Mucosa of stomach (tissue), 1 donor: ENCODE results near the gene RPS3A.
"Not testable (repeated sequence)": the region's sequence is repeated elsewhere in the genome, so short reads cannot be mapped to it uniquely, and the experiment has no call there.

Experiments
- H3K27me3 ChIP-seq: one replicate; pipeline ENCODE4 v1.7.0; 2013; ENCODE audit warnings: mild to moderate bottlenecking, low read length; ENCODE audit not compliant: control insufficient read depth, insufficient read depth
- H3K36me3 ChIP-seq: one replicate; pipeline ENCODE4 v1.7.0; 2013; ENCODE audit warnings: low read length; ENCODE audit not compliant: control insufficient read depth, insufficient read depth
- H3K4me1 ChIP-seq: one replicate; pipeline ENCODE4 v1.7.0; 2013; ENCODE audit warnings: mild to moderate bottlenecking, low read length; ENCODE audit not compliant: control insufficient read depth, insufficient read depth
- H3K4me3 ChIP-seq: one replicate; pipeline ENCODE4 v1.7.0; 2013; ENCODE audit warnings: low read length
- H3K9ac ChIP-seq: one replicate; pipeline ENCODE4 v1.7.0; 2013; ENCODE audit warnings: mild to moderate bottlenecking, low read length, moderate library complexity
- H3K9me3 ChIP-seq: one replicate; pipeline ENCODE4 v1.7.0; 2013; ENCODE audit warnings: mild to moderate bottlenecking, low read length, moderate library complexity; ENCODE audit not compliant: control insufficient read depth
- donor health status: Pancreatic carcinoma.

Gene RPS3A

GRCh38 chr4:151129796-151130195 lies 30.4 kb downstream of the RPS3A start:
- no peak overlapping the region for H3K9ac ChIP-seq
- H3K4me1 ChIP-seq = no peaks in the 10 kb centered on the region
- peaks cover 4% of the 10 kb centered on the region for H3K36me3 ChIP-seq
- no peak overlapping the region for H3K4me3 ChIP-seq
- H3K9me3 ChIP-seq = no peaks in the 10 kb centered on the region
- no peaks in the 10 kb centered on the region for H3K27me3 ChIP-seq

- no peaks in the 10 kb centered on the region for H3K9me3 ChIP-seq
- no peaks in the 10 kb centered on the region for H3K36me3 ChIP-seq
- H3K4me1 ChIP-seq = no peaks in the 10 kb centered on the region
- no peak overlapping the region for H3K4me3 ChIP-seq
- H3K9ac ChIP-seq = no peak overlapping the region
- no peaks in the 10 kb centered on the region for H3K27me3 ChIP-seq
Measured at GRCh38 chr4:151133311-151133710, 33.9 kb downstream of the RPS3A start.

- H3K4me1 ChIP-seq, H3K9me3 ChIP-seq, H3K36me3 ChIP-seq, H3K4me3 ChIP-seq, H3K27me3 ChIP-seq, H3K9ac ChIP-seq: not testable (repeated sequence)
Measured at GRCh38 chr4:151136048-151136447, 36.6 kb downstream of the RPS3A start.

GRCh38 chr4:151139814-151140213 lies 40.4 kb downstream of the RPS3A start:
- no peaks in the 10 kb centered on the region for H3K4me1 ChIP-seq
- no peaks in the 10 kb centered on the region for H3K36me3 ChIP-seq
- H3K9me3 ChIP-seq = no peaks in the 10 kb centered on the region
- no peak overlapping the region for H3K9ac ChIP-seq
- no peak overlapping the region for H3K4me3 ChIP-seq
- no peaks in the 10 kb centered on the region for H3K27me3 ChIP-seq

GRCh38 chr4:151142758-151143157 lies 43.3 kb downstream of the RPS3A start:
- H3K9ac ChIP-seq = no peak overlapping the region
- H3K36me3 ChIP-seq = no peaks in the 10 kb centered on the region
- no peaks in the 10 kb centered on the region for H3K4me1 ChIP-seq
- H3K4me3 ChIP-seq = no peak overlapping the region
- H3K9me3 ChIP-seq = no peaks in the 10 kb centered on the region
- no peaks in the 10 kb centered on the region for H3K27me3 ChIP-seq

- no peaks in the 10 kb centered on the region for H3K4me1 ChIP-seq
- H3K9ac ChIP-seq = no peak overlapping the region
- H3K4me3 ChIP-seq = no peak overlapping the region
- no peaks in the 10 kb centered on the region for H3K27me3 ChIP-seq
- no peaks in the 10 kb centered on the region for H3K36me3 ChIP-seq
- H3K9me3 ChIP-seq = no peaks in the 10 kb centered on the region
Measured at GRCh38 chr4:151143162-151143561, 43.7 kb downstream of the RPS3A start.

GRCh38 chr4:151143811-151144210 lies 44.4 kb downstream of the RPS3A start:
- H3K27me3 ChIP-seq = no peaks in the 10 kb centered on the region
- no peaks in the 10 kb centered on the region for H3K9me3 ChIP-seq
- no peaks in the 10 kb centered on the region for H3K36me3 ChIP-seq
- H3K4me1 ChIP-seq = no peaks in the 10 kb centered on the region
- no peak overlapping the region for H3K4me3 ChIP-seq
- H3K9ac ChIP-seq = no peak overlapping the region

- Histone ChIP-seq H3K4me1 (no peaks in the 10 kb centered on the region), H3K36me3 (no peaks in the 10 kb centered on the region), H3K9ac (no peak overlapping the region), H3K27me3 (no peaks in the 10 kb centered on the region), H3K9me3 (no peaks in the 10 kb centered on the region), H3K4me3 (no peak overlapping the region)
Measured at GRCh38 chr4:151144329-151145072, 45.1 kb downstream of the RPS3A start.

GRCh38 chr4:151147000-151147399 lies 47.6 kb downstream of the RPS3A start:
- Histone ChIP-seq H3K27me3 (no peaks in the 10 kb centered on the region), H3K9me3 (no peaks in the 10 kb centered on the region), H3K4me3 (no peak overlapping the region), H3K36me3 (no peaks in the 10 kb centered on the region), H3K9ac (no peak overlapping the region), H3K4me1 (peaks cover 2% of the 10 kb centered on the region)

- Histone ChIP-seq H3K4me3 (no peak overlapping the region), H3K36me3 (no peaks in the 10 kb centered on the region), H3K9me3 (no peaks in the 10 kb centered on the region), H3K27me3 (no peaks in the 10 kb centered on the region), H3K9ac (no peak overlapping the region), H3K4me1 (peaks cover 6% of the 10 kb centered on the region)
Measured at GRCh38 chr4:151148261-151148660, 48.8 kb downstream of the RPS3A start.

GRCh38 chr4:151150821-151151580 lies 51.6 kb downstream of the RPS3A start:
- Histone ChIP-seq H3K9me3 (no peaks in the 10 kb centered on the region), H3K27me3 (no peaks in the 10 kb centered on the region), H3K36me3 (no peaks in the 10 kb centered on the region), H3K4me3 (no peak overlapping the region), H3K4me1 (peaks cover 6% of the 10 kb centered on the region), H3K9ac (no peak overlapping the region)

- H3K9ac ChIP-seq = no peak overlapping the region
- H3K4me1 ChIP-seq = peaks cover 6% of the 10 kb centered on the region
- H3K9me3 ChIP-seq = no peaks in the 10 kb centered on the region
- no peaks in the 10 kb centered on the region for H3K27me3 ChIP-seq
- H3K4me3 ChIP-seq = no peak overlapping the region
- H3K36me3 ChIP-seq = no peaks in the 10 kb centered on the region
Measured at GRCh38 chr4:151152028-151152427, 52.6 kb downstream of the RPS3A start.
